Activated CD4-positive, alpha-beta T cell treated with anti-CD3 and anti-CD28 coated beads, Interleukin-2, amount 50 U/mL, for 4 hours (primary cell): ENCODE results near the gene HSD17B1.
A peak's percentile ranks its signal among the peaks of the same experiment; 100 is the strongest.
"Not testable (repeated sequence)": the region's sequence is repeated elsewhere in the genome, so short reads cannot be mapped to it uniquely, and the experiment has no call there.

Source experiments
- DNase-seq, 2 experiments: peaks; one replicate each; pipeline ENCODE4 v3.0.0-alpha.2; 2020

Gene HSD17B1

DNA sequence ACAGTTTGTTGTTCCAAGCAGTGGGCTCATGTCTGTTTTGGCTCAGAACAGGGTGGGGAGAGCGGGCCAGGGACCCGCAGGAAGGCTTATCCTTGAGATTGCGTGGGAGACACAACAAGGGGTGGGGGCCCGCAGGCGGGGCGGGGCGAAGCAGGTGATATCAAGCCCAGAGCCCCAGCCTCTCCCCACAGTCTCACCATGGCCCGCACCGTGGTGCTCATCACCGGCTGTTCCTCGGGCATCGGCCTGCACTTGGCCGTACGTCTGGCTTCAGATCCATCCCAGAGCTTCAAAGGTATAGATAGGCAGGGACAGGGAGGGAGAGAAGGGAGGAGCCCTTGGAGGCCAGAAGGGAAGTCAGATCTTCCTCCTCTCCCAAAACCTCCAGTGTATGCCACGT, at the start of gene HSD17B1:
Gene HSD17B1, plus strand, starts transcription at position 188 of the 400 bp plus-strand sequence. Its CDS starts 11 bp downstream, at position 199.
- not testable (repeated sequence) for DNase-seq

DNA sequence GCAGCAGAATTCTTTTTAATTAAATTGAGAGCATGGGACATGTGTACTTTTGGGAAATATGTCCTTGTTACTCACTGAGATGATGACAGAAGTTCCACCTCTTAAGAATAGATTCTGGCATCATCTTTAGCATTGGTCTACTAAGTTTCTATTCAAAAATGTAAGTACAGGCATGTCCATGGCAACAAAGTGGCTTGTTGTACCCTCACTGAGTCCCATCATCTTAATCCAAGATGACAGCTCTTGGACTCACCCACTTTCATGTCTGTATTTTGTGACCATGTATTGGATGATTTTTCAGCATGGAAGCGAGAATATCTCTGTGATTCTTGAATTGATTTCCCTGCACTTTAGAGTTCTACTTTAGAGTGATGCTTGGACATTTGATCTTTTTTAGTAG, 49.8 kb upstream of the HSD17B1 start:
- DNase-seq = no peak

- DNase-seq = no peak
Measured at GRCh38 chr17:42507671-42508070, 45.1 kb upstream of the HSD17B1 start.

GRCh38 chr17:42508426-42509165, 44.1 kb upstream of the HSD17B1 start:
- DNase-seq = no peak

- DNase-seq = no peak
Measured at GRCh38 chr17:42509409-42509808, 43.3 kb upstream of the HSD17B1 start.

DNA sequence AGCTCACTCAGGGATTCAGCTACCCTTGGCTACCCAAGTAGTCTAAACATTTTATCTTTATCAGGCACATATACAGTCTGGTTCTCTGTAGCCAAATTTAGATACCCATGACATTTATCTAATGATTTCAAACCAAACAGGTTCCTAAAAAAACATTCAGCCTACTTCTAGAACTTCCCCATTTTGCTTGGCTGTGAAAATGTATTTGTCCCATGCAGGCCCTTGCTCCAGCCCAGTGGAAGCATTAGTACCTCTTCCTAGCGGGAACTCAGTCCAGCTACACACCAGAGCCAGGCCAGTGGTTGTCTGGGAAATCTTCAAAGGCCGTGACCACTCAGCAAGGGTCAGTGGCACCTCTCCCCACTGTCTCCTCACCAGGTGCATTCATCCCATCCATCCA, 42.9 kb upstream of the HSD17B1 start:
- DNase-seq = no peak

GRCh38 chr17:42512246-42512645, 40.5 kb upstream of the HSD17B1 start:
- no peak for DNase-seq

DNA sequence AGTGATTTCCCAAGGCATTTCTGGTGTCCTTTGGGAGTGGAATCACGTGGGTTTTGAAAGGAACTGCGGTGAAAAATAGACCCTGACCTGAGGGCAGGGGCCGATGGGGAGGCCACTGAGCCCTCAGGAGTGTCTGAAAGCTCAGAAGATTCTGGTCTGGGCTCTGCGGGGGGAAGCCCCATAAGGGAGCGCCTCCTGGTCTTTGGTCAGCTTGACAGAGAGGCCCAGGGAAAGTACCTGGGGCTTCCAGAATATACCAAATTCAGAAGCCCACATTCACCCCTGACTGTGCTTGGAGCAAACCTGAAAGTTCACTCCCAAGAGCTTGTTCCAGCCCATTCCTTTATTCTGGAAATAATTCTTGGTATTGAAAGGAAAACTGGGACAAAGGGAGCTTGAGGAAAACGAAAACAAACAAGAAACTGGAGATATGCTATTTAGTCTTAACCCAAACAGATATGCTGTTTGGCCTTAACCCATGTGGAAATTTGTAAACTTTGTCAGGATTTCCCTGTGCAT, 39.9 kb upstream of the HSD17B1 start:
- DNase-seq = no peak

DNA sequence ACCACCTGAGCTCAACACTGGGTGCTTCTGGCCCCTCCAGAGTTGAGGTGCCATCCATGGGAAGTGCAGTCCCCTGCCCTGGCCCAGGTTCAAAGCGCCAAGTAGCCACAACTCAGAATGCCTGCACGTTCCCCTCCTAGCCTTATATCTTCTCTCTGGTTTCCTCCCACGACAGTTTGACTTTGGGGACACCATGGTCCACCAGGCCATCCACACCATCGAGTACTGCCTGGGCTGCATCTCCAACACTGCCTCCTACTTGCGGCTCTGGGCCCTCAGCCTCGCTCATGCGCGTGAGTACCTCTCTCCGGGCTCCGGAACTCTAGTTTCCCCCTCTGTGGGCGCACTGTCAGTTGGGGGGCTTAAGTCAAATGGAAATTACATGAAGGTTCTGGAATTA, 39.0 kb upstream of the HSD17B1 start:
- no peak for DNase-seq

GRCh38 chr17:42514279-42514678, 38.4 kb upstream of the HSD17B1 start:
- DNase-seq = no peak

GRCh38 chr17:42514867-42515266, 37.9 kb upstream of the HSD17B1 start:
- no peak for DNase-seq

GRCh38 chr17:42517516-42517915, 35.2 kb upstream of the HSD17B1 start:
- DNase-seq = peak; percentile 79 to 88

- DNase-seq = no peak
Measured at GRCh38 chr17:42518046-42518754, 34.5 kb upstream of the HSD17B1 start.

DNA sequence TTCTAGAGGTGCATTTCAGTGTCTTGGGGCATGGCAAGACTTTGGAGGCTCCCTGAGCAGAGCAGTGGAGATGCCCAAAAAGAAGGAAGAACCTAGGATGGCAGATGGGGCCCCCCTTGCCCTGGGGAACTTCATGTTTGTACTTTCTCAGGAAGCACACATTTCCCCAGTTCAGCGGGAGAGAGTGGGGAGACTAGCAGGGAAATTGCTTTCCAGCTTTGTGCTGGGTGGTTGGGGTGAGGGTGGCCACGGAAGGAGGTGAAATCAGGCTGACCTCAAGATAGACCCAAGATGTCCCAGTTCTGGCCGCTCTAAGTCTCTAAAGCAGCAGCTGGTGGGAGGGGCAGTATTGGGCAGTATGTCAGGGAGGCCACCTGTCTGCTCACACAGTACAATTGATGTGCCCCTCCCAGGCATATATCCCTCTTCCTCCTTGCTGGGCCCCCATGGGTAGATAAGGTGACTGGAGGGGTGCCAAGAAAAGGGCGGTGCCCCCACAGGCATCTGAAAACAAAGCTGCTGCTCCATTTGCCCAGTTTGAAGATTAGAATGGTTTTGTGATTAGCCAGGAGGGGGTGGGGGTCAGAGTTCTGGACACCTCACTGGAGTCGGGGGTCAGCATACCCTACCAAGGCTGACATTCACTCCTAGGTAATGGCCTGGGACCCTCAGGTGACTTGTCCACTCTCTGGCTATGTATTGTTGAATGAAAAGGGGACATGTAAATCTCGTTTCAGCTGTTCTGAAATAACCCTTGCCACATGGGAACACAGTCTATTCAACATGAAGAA, 33.8 kb upstream of the HSD17B1 start:
- DNase-seq = no peak

GRCh38 chr17:42519546-42520491, 32.9 kb upstream of the HSD17B1 start:
- no peak for DNase-seq

DNA sequence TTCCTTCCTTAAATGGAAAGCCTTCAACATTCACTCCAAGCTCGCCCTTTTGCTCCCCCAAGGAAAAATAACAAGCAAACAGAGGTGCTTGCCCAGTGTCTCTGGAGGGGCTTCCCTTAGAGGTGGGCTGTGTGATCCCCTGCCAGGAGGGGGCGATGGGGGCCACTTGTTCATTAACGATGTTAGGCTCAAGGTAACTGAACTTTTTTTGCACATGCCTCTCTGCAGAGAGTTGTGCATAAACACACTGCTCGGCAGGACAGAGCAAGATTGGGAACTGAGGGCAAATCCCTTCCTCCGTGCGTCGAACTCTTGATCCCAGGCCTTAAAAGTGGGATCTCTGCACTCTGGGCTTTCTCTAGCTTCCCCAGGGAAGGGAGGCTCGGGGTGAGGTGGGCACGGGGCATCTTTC, 32.2 kb upstream of the HSD17B1 start:
- DNase-seq = no peak

- DNase-seq = no peak
Measured at GRCh38 chr17:42521036-42521435, 31.7 kb upstream of the HSD17B1 start.

GRCh38 chr17:42521666-42522262, 31.0 kb upstream of the HSD17B1 start:
- no peak for DNase-seq

- no peak for DNase-seq
Measured at GRCh38 chr17:42522263-42522790, 30.4 kb upstream of the HSD17B1 start.

GRCh38 chr17:42522798-42523278, 29.9 kb upstream of the HSD17B1 start:
- DNase-seq = no peak

DNA sequence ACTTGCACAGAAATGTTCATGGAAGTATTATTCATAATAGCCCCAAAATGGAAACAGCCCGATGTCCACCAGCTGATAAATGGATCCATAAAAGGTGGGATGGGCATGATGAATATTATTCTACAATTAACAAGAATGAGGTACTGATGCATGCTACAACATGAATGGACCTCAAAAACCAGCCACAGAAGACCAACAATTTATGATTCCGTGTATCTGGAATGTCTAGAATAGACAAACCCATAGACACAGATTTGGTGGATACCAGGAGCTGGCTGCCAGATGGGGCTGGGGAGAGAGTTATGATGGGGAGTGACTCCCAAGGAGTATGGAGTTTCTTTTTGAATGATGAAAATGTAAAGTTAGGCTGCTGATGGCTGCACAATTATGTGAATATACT, 27.5 kb upstream of the HSD17B1 start:
- no peak for DNase-seq
